ENCODE data around the gene IGF2BP2.
"Not testable (repeated sequence)": the region's sequence is repeated elsewhere in the genome, so short reads cannot be mapped to it uniquely, and the experiment has no call there.

The IGF2BP2 gene

DNA sequence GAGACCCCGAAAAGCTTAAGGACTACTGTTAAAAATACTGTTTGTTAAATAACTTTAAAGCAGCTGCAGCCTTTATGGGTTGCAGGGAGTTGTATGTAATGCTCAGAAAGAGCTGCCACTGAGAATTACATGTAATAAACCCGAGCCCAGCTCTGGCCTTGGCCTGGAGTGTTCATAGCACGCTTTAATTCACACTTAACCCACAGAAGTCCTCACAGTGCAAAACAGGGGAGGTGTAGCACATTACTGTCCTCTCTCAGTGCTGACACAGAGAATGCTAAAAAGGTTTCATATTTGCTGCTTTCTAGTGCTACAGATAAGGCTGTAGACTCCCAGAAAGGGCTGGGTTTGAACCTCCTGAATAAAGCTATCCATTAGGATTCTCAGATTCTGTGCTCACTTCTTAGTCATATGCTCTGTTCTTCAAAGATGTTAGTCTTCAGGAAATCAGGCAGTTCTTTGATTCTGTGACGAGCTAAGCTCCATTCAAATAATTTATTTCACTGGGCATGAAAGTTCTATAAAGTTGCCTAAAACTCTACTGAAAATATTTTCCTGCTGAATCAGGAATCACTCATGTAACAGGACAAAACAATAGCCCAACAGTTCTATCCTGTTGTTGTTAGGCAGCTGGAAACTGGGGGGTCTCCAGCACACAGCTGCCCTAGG lies 130.7 kb downstream of the IGF2BP2 start:
- FAIRE-seq: no peak
- no peak for TF ChIP-seq TAF1 (IDR thresholded peaks at IDR 0.05; ENCODE audit: borderline replicate concordance, low read depth, low read length)
- no peak for TF ChIP-seq POLR2A (IDR thresholded peaks at IDR 0.05; ENCODE audit: low read depth, low read length)
- TF ChIP-seq POLR2AphosphoS5 (IDR thresholded peaks at IDR 0.05; ENCODE audit: low read depth, low read length): no peak
- DNase-seq (ENCODE audit: insufficient read length): no peak

GRCh38 chr3:185691622-185692021 lies 133.2 kb downstream of the IGF2BP2 start:
- no peak for TF ChIP-seq POLR2A (IDR thresholded peaks at IDR 0.05; ENCODE audit: low read depth, low read length)
- TF ChIP-seq TAF1 (IDR thresholded peaks at IDR 0.05; ENCODE audit: borderline replicate concordance, low read depth, low read length): no peak
- no peak for TF ChIP-seq POLR2AphosphoS5 (IDR thresholded peaks at IDR 0.05; ENCODE audit: low read depth, low read length)
- DNase-seq (ENCODE audit: insufficient read length) (no peak), FAIRE-seq (no peak)

DNA sequence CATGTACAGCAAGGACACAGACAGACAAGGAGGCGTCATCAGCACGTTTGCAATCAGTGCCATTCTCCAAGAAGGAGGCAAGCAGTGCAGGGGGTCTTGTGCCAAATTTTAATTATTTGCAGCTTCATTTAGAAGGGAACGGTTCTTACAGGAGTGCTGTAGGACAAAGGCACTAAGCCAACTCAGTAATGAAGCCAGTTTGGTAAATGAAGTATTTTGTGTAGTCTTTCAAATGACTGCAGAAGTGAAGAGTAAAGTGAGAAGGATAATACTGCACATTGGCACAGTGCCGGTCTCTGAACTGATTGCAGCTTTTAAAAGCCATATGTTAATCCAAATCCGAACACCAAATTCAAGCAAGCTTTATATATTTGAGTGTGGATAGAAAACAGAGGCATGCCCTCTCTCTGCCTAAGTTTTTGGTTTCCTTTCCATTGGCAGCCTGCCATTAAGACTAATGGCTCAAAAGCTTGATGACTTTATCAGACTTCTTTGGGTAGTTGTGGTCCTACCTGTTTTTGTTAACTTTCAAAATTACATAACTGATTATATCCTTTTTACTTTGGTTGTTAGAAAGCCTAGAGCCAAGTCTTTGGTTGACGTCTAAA lies 137.5 kb downstream of the IGF2BP2 start:
- FAIRE-seq: no peak
- no peak for TF ChIP-seq TAF1 (IDR thresholded peaks at IDR 0.05; ENCODE audit: borderline replicate concordance, low read depth, low read length)
- no peak for TF ChIP-seq POLR2AphosphoS5 (IDR thresholded peaks at IDR 0.05; ENCODE audit: low read depth, low read length)
- no peak for TF ChIP-seq POLR2A (IDR thresholded peaks at IDR 0.05; ENCODE audit: low read depth, low read length)
- no peak for DNase-seq (ENCODE audit: insufficient read length)

DNA sequence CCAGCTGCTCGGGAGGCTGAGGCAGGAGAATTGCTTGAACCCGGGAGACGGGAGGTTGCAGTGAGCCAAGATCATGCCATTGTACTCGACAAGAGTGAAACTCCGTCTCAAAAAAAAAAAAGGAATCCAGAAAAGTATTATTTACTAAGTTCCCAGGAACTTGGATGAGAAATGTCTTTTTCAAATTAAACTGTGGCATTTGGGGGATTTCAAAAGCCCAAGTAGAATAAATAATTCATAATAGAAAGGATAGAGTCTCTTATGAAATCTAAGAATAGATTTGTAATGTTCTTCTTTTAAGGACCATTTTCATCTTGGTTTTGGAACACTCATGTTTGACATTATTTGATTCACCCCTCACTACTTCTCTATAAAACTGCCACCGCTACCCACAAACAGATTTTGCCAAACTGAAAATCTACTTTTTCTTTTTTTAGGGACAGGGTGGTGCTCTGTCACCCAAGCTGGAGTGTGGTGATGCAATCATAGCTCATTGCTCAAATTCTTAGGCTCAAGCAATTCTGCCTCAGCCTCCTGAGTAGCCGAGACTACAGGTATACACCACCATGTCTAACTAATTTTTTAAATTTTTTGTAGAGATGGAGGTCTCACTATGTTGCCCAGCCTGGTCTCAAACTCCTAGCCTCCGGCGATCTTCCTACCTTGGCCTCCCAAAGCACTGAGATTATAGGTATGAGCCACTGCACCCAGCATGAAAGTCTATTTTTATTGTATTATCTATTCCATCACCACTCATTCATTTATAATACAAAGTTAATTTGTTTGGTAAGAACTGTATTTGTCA lies 139.4 kb downstream of the IGF2BP2 start:
- TF ChIP-seq TAF1 (IDR thresholded peaks at IDR 0.05; ENCODE audit: borderline replicate concordance, low read depth, low read length) (no peak), POLR2AphosphoS5 (IDR thresholded peaks at IDR 0.05; ENCODE audit: low read depth, low read length) (no peak), POLR2A (IDR thresholded peaks at IDR 0.05; ENCODE audit: low read depth, low read length) (no peak)
- DNase-seq (ENCODE audit: insufficient read length) (no peak), FAIRE-seq (no peak)

- no peak for FAIRE-seq
Observed at GRCh38 chr3:185680231-185680630, 144.6 kb downstream of the IGF2BP2 start.

GRCh38 chr3:185678027-185678426 lies 146.8 kb downstream of the IGF2BP2 start:
- no peak for FAIRE-seq
- TF ChIP-seq POLR2A (IDR thresholded peaks at IDR 0.05; ENCODE audit: low read depth, low read length) (no peak), POLR2AphosphoS5 (IDR thresholded peaks at IDR 0.05; ENCODE audit: low read depth, low read length) (no peak), TAF1 (IDR thresholded peaks at IDR 0.05; ENCODE audit: borderline replicate concordance, low read depth, low read length) (no peak)
- no peak for DNase-seq (ENCODE audit: insufficient read length)

More at GRCh38 chr3:185680231-185680630, 144.6 kb downstream of the IGF2BP2 start:
- TF ChIP-seq POLR2A (IDR thresholded peaks at IDR 0.05; ENCODE audit: low read depth, low read length): no peak
- no peak for DNase-seq (ENCODE audit: insufficient read length)

GRCh38 chr3:185677146-185677829 lies 147.6 kb downstream of the IGF2BP2 start:
- DNase-seq (ENCODE audit: insufficient read length) (peak; percentile 52), FAIRE-seq (peak; percentile 63)
- no peak for TF ChIP-seq TAF1 (IDR thresholded peaks at IDR 0.05; ENCODE audit: borderline replicate concordance, low read depth, low read length)
- no peak for TF ChIP-seq POLR2A (IDR thresholded peaks at IDR 0.05; ENCODE audit: low read depth, low read length)
- no peak for TF ChIP-seq POLR2AphosphoS5 (IDR thresholded peaks at IDR 0.05; ENCODE audit: low read depth, low read length)

DNA sequence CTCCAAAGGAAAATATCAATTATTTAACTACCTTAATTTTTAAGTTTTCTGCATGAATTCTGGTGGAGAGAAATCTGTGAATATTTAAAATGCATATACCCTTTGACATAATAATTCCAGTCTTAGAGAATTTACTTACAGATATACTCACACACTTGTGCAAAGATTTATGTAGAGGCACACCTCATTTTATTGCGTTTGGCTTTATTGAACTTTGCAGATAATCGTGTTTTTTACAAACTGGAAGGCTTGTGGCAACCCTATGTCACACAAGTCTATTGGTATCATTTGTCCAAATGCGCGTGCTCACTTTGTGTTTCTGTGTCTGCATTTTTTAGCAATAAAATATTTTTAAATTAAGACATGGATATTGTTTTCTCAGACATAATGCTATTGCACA lies 157.3 kb downstream of the IGF2BP2 start:
- no peak for DNase-seq (ENCODE audit: insufficient read length)
- FAIRE-seq: no peak
- no peak for TF ChIP-seq POLR2AphosphoS5 (IDR thresholded peaks at IDR 0.05; ENCODE audit: low read depth, low read length)
- no peak for TF ChIP-seq POLR2A (IDR thresholded peaks at IDR 0.05; ENCODE audit: low read depth, low read length)
- no peak for TF ChIP-seq TAF1 (IDR thresholded peaks at IDR 0.05; ENCODE audit: borderline replicate concordance, low read depth, low read length)

GRCh38 chr3:185663929-185664328 lies 160.9 kb downstream of the IGF2BP2 start:
- no peak for FAIRE-seq
- TF ChIP-seq POLR2A (IDR thresholded peaks at IDR 0.05; ENCODE audit: low read depth, low read length) (no peak), TAF1 (IDR thresholded peaks at IDR 0.05; ENCODE audit: borderline replicate concordance, low read depth, low read length) (no peak), POLR2AphosphoS5 (IDR thresholded peaks at IDR 0.05; ENCODE audit: low read depth, low read length) (no peak)
- DNase-seq (ENCODE audit: insufficient read length): no peak

DNA sequence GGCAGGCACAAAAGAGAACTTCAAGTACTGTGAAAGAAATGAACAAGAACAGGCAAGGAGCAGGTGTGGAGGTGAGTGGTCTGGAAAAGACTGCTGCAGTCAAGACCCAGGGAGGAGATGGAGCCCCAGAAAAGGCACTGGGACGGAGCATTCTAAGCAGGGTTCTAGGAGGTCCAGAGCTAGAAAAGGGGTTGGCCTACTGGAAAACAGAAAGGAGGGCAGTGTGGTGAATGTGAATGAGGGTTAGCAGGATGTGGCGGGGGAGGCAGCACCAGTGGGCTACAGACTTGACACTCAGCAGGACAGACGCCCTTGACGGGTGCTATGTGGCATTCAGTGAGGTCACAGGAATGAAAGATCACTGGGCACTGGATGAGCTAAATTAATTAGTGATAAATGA lies 163.1 kb downstream of the IGF2BP2 start:
- TF ChIP-seq POLR2A (IDR thresholded peaks at IDR 0.05; ENCODE audit: low read depth, low read length): no peak
- TF ChIP-seq TAF1 (IDR thresholded peaks at IDR 0.05; ENCODE audit: borderline replicate concordance, low read depth, low read length): no peak
- no peak for TF ChIP-seq POLR2AphosphoS5 (IDR thresholded peaks at IDR 0.05; ENCODE audit: low read depth, low read length)
- FAIRE-seq: no peak
- DNase-seq (ENCODE audit: insufficient read length): no peak

GRCh38 chr3:185661296-185661695 lies 163.5 kb downstream of the IGF2BP2 start:
- not testable (repeated sequence) for DNase-seq (ENCODE audit: insufficient read length); FAIRE-seq

All from GM12892 (cell line).